Measurements from ENCODE around the gene GPRC5C.
A peak's percentile ranks its signal among the peaks of the same experiment; 100 is the strongest.

Gene GPRC5C

GRCh38 chr17:74414510-74414909 is 17.4 kb upstream of the GPRC5C start:
- H3K36me3 Mint-ChIP-seq: peaks cover 0 to 5% of the 10 kb centered on the region in 2 donors
- DNase-seq: no peak

GRCh38 chr17:74415608-74416396 is 16.1 kb upstream of the GPRC5C start:
- DNase-seq: no peak
- H3K27me3 Mint-ChIP-seq: peaks cover 4 to 15% of the 10 kb centered on the region in 2 donors
- H3K36me3 Mint-ChIP-seq: peaks cover 0 to under 1% of the 10 kb centered on the region in 2 donors
- no peak overlapping the region for H3K4me3 Mint-ChIP-seq
- peaks cover 21 to 34% of the 10 kb centered on the region in 2 donors for H3K4me1 Mint-ChIP-seq
- no peak for ATAC-seq (replicated peaks)
- peaks cover 0 to under 1% of the 10 kb centered on the region in 2 donors for H3K9me3 Mint-ChIP-seq
- no peak overlapping the region for H3K27ac Mint-ChIP-seq

More at GRCh38 chr17:74414510-74414909, 17.4 kb upstream of the GPRC5C start:
- Mint-ChIP-seq H3K4me1 (peaks cover 21 to 34% of the 10 kb centered on the region in 2 donors), H3K9me3 (peaks cover 0 to 1% of the 10 kb centered on the region in 2 donors), H3K27me3 (peaks cover 4 to 19% of the 10 kb centered on the region in 2 donors), H3K27ac (peak overlapping the region; percentile 22), H3K4me3 (no peak overlapping the region)
- ATAC-seq (replicated peaks): peak; percentile 62 to 71

DNA sequence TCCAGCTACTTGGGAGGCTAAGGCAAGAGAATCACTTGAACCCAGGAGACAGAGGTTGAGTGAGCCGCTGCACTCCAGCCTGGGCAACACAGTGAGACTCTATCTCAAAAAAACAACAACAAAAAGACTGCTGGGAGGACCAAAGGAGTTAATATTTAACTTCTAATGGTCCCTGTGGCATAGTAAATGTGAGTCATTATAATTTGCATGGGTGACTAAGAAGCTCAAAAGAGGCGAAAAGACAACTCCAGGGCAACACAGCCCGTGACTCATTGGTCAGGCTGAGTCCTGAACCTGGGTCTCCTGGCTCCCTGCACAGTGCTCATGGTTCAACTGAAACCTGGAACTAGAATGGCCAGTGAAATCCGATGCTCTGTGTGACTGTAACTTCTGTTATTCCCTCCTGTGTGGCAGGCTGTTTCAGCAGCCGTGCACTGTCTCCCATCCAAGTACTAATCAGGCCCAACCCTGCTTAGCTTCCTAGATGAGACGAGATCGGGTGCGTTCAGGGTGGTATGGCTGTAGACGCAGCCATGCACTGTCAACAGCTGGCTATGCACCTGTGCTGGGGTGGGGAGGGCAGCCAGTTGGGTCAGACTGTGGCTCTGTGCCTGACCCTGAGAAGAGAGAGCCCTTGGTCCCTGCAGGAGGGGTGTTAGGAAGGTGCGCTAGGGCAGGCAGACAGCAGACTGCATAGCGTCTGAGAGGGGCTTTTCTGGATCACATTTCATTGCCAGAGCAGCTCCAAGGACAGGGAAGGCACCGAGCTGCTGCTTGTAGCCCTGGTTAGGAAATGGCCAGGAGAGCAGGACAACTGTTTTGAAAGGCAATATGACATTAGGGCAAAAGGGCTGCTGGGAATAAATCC is 14.5 kb upstream of the GPRC5C start:
- H3K27me3 Mint-ChIP-seq: peaks cover 8 to 11% of the 10 kb centered on the region in 2 donors
- no peak for DNase-seq
- H3K27ac Mint-ChIP-seq: peak overlapping the region; percentile 80
- H3K9me3 Mint-ChIP-seq: peaks cover under 1% of the 10 kb centered on the region in 2 donors
- peaks cover 21 to 34% of the 10 kb centered on the region in 2 donors for H3K4me1 Mint-ChIP-seq
- H3K36me3 Mint-ChIP-seq: peaks cover 0 to 1% of the 10 kb centered on the region in 2 donors
- H3K4me3 Mint-ChIP-seq: peak overlapping the region in 1 of 2 donors; percentile 1
- peak; percentile 91 to 94 for ATAC-seq (replicated peaks)

- Mint-ChIP-seq H3K9me3 (peaks cover 3 to 4% of the 10 kb centered on the region in 2 donors), H3K27me3 (peaks cover 18 to 25% of the 10 kb centered on the region in 2 donors), H3K4me1 (peaks cover 10 to 22% of the 10 kb centered on the region in 2 donors), H3K4me3 (no peak overlapping the region), H3K36me3 (peaks cover 0 to 4% of the 10 kb centered on the region in 2 donors), H3K27ac (no peak overlapping the region)
- ATAC-seq (replicated peaks) (no peak), DNase-seq (no peak)
These were observed 11.9 kb upstream of the GPRC5C start for GRCh38 chr17:74419928-74420411.

- H3K4me1 Mint-ChIP-seq: peaks cover 3 to 6% of the 10 kb centered on the region in 2 donors
- no peak for ATAC-seq (replicated peaks)
- peaks cover 28 to 46% of the 10 kb centered on the region in 2 donors for H3K27me3 Mint-ChIP-seq
- peaks cover 0 to 4% of the 10 kb centered on the region in 2 donors for H3K36me3 Mint-ChIP-seq
- H3K9me3 Mint-ChIP-seq: peaks cover 3 to 4% of the 10 kb centered on the region in 2 donors
- DNase-seq: no peak
- H3K4me3 Mint-ChIP-seq: no peak overlapping the region
- H3K27ac Mint-ChIP-seq: no peak overlapping the region
These were observed 7.8 kb upstream of the GPRC5C start for GRCh38 chr17:74424117-74424516.

- no peak overlapping the region for H3K27ac Mint-ChIP-seq
- no peak for ATAC-seq (replicated peaks)
- H3K9me3 Mint-ChIP-seq: peaks cover 3 to 4% of the 10 kb centered on the region in 2 donors
- peaks cover 0 to 4% of the 10 kb centered on the region in 2 donors for H3K36me3 Mint-ChIP-seq
- no peak overlapping the region for H3K4me3 Mint-ChIP-seq
- DNase-seq: no peak
- peaks cover 3 to 9% of the 10 kb centered on the region in 2 donors for H3K4me1 Mint-ChIP-seq
- H3K27me3 Mint-ChIP-seq: peaks cover 32 to 45% of the 10 kb centered on the region in 2 donors
These were observed 7.2 kb upstream of the GPRC5C start for GRCh38 chr17:74424657-74425056.

GRCh38 chr17:74426551-74427047 is 5.3 kb upstream of the GPRC5C start:
- no peak for ATAC-seq (replicated peaks)
- Mint-ChIP-seq H3K27me3 (peaks cover 33 to 48% of the 10 kb centered on the region in 2 donors), H3K27ac (no peak overlapping the region), H3K4me3 (no peak overlapping the region), H3K9me3 (peaks cover 3 to 4% of the 10 kb centered on the region in 2 donors), H3K36me3 (peaks cover 0 to 4% of the 10 kb centered on the region in 2 donors), H3K4me1 (peaks cover 14 to 28% of the 10 kb centered on the region in 2 donors)
- no peak for DNase-seq

GRCh38 chr17:74427048-74427762 is 4.7 kb upstream of the GPRC5C start:
- H3K36me3 Mint-ChIP-seq: peaks cover 0 to 4% of the 10 kb centered on the region in 2 donors
- ATAC-seq (replicated peaks) (no peak), DNase-seq (no peak)
- H3K27ac Mint-ChIP-seq: no peak overlapping the region
- peaks cover 3 to 4% of the 10 kb centered on the region in 2 donors for H3K9me3 Mint-ChIP-seq
- peaks cover 32 to 47% of the 10 kb centered on the region in 2 donors for H3K27me3 Mint-ChIP-seq
- peaks cover 18 to 32% of the 10 kb centered on the region in 2 donors for H3K4me1 Mint-ChIP-seq
- H3K4me3 Mint-ChIP-seq: no peak overlapping the region

- peaks cover 28 to 43% of the 10 kb centered on the region in 2 donors for H3K27me3 Mint-ChIP-seq
- ATAC-seq (replicated peaks) (no peak), DNase-seq (no peak)
- no peak overlapping the region for H3K27ac Mint-ChIP-seq
- H3K9me3 Mint-ChIP-seq: peaks cover 0 to under 1% of the 10 kb centered on the region in 2 donors
- no peaks in the 10 kb centered on the region for H3K36me3 Mint-ChIP-seq
- H3K4me1 Mint-ChIP-seq: peaks cover 18 to 34% of the 10 kb centered on the region in 2 donors
- H3K4me3 Mint-ChIP-seq: no peak overlapping the region
These were observed 4.1 kb upstream of the GPRC5C start for GRCh38 chr17:74427763-74428153.

- H3K36me3 Mint-ChIP-seq: peaks cover 0 to 5% of the 10 kb centered on the region in 2 donors
- peaks cover 37 to 54% of the 10 kb centered on the region in 2 donors for H3K27me3 Mint-ChIP-seq
- no peak for DNase-seq
- peaks cover 25 to 47% of the 10 kb centered on the region in 2 donors for H3K4me1 Mint-ChIP-seq
- peak overlapping the region; percentile 95 for H3K27ac Mint-ChIP-seq
- H3K4me3 Mint-ChIP-seq: peak overlapping the region; percentile 63 to 83
- H3K9me3 Mint-ChIP-seq: no peaks in the 10 kb centered on the region
- ATAC-seq (replicated peaks): peak; percentile 70 to 71
These were observed 2.1 kb upstream of the GPRC5C start for GRCh38 chr17:74429604-74430384.

- ATAC-seq (replicated peaks) (no peak), DNase-seq (peak; percentile 55)
- H3K4me1 Mint-ChIP-seq: peaks cover 25 to 49% of the 10 kb centered on the region in 2 donors
- H3K4me3 Mint-ChIP-seq: peak overlapping the region; percentile 82 to 83
- H3K36me3 Mint-ChIP-seq: peaks cover 0 to 5% of the 10 kb centered on the region in 2 donors
- peaks cover 35 to 51% of the 10 kb centered on the region in 2 donors for H3K27me3 Mint-ChIP-seq
- peak overlapping the region; percentile 95 for H3K27ac Mint-ChIP-seq
- H3K9me3 Mint-ChIP-seq: no peaks in the 10 kb centered on the region
These were observed 1.5 kb upstream of the GPRC5C start for GRCh38 chr17:74430385-74430705.

DNA sequence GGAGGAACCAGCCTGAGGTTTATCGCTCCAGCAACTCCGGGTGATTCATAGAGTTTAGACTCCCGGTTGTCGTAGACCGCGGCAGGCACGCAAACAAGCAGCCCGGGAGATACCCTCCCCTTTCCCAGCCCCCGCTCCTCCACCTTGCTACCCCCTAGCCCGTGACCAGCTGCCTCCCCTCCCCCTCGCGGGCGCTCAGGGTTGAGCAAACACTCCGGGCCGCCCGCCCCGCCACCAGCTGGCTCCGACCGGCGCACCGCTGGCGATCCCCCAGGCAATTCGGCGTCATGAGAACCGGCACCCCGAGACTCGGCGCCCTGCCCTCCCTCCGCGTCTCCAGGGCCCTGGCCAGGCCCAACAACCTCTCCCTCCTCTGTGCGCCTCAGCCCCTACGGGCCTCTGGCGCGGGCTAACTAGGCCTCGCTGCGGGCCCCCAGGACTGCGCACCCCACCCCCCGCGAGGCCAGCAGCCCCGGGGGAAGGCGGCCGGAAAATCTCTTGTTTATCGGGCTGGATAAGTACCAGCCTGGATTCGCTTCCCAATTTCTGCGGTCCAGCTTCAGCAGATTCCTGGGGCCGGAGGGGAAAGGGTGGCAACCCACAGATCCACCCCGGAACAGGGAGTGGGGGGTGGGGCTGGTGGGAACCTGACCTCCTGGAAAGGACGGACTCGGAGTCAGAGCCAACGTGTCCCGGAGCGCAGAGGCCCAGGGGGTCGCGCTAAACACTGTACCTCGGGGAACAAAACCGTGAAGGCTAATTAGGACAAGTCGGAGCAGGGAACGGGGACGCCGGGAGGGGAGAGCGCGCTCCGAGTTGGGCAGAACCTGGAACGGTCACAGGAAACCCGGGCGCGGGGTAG is 951 bp upstream of the GPRC5C start:
- ATAC-seq (replicated peaks): peak; percentile 74 to 75
- Mint-ChIP-seq H3K4me3 (peak overlapping the region; percentile 82 to 83), H3K27me3 (peaks cover 35 to 56% of the 10 kb centered on the region in 2 donors), H3K4me1 (peaks cover 25 to 53% of the 10 kb centered on the region in 2 donors), H3K27ac (peak overlapping the region; percentile 95), H3K9me3 (no peaks in the 10 kb centered on the region), H3K36me3 (peaks cover 0 to 5% of the 10 kb centered on the region in 2 donors)
- peak; percentile 77 for DNase-seq
